ENCODE results near the gene RAB3C.
"Not testable (repeated sequence)": the region's sequence is repeated elsewhere in the genome, so short reads cannot be mapped to it uniquely, and the experiment has no call there.

Gene RAB3C

DNA sequence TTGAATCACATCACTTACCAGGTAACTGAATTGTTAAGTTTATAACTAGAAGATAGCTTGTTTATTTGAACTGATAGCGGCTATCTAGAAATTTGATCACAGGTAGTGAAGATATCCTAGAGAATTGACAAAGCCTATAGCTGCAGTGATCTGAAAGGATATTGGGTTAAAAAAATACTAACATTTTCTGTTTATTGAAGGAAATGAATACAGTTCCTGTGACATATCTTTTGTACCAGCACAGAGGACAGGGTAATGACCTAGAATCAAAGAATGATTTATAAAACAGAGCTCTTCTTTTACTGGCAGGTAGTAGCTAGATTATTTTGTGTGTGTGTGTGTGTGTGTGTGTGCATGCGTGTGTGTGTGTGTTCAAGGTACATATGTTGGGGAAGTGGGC is 94.8 kb downstream of the RAB3C start:
- DNase-seq = no peak

GRCh38 chr5:58680503-58680902 is 97.6 kb downstream of the RAB3C start:
- no peak for DNase-seq

DNA sequence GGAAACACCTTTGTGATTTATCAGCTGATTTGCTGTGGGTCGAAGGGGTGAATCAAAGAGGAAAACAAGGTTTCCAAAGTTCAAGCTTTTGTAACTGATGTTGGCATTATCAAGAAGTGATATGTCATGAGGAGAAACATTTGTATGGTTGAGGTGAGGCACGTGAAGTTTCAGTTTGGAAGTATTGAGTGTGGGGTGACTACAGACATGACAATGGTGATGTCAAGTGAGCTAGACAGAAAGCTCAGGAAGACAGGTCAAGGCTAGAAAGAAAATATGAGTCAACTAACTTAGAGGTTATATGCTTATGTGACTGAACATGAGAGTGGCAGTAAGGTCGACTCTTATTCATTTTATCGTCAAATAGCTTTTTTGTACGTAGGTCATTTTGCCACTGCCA is 99.1 kb downstream of the RAB3C start:
- no peak for DNase-seq

DNA sequence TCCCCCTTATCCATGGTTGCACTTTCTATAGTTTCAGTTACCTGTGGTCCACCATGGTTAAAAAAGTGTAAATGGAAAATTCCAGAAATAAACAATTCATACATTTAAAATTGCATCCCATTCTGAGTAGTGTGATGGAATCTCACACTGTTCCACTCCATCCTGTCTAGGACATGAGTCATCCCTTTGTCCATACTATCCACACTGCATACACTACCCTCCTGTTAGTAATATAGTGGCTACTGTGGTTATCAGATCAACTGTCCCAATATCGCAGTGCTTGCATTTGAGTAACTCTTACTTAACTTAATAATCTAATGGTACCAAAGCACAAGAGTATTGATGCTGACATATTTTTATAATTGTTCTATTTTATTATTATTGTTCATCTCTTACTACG is 100.7 kb downstream of the RAB3C start:
- no peak for DNase-seq

- DNase-seq = no peak
Observed at GRCh38 chr5:58687079-58687478, 104.2 kb downstream of the RAB3C start.

DNA sequence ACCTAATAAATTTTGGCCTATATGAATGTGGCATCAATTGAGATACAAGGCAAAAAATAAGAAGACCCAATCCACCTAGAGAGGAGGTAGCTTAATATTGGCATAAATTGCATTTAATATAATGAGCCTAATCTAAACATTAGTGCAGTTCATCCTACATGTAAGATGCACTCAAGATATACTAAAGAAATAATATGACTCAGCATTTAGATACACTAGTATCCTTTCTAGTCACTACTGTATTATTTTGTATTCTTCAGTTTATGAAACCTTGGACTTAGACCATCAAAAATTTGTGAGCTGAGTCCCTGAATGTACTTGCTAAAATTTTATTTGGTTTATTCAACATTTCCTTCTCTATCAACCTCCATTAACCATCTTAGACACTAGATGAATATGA is 104.7 kb downstream of the RAB3C start:
- DNase-seq = no peak

DNA sequence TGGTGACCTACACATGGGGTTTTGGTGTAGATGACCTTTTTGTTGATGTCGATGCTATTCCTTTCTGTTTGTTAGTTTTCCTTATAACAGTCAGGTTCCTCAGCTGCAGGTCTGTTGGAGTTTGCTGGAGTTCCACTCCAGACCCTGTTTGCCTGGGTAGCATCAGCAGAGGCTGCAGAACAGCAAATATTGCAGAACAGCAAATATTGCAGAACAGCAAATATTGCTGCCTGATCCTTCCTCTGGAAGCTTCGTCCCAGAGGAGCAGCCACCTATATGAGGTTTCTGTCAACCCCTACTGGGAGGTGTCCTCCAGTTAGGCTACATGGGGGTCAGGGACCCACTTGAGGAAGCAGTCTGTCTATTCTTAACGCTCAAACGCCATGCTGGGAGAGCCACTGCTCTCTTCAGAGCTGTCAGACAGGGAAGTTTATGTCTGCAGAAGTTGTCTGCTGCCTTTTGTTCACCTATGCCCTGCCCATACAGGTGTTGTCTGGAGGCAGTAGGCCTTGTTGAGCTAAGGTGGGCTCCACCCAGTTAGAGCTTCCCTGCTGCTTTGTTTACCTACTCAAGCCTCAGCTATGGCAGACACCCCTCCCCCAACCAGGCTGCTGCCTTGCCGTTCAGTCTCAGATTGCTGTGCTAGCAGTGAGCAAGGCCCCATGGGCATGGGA is 116.3 kb downstream of the RAB3C start:
- not testable (repeated sequence) for DNase-seq

DNA sequence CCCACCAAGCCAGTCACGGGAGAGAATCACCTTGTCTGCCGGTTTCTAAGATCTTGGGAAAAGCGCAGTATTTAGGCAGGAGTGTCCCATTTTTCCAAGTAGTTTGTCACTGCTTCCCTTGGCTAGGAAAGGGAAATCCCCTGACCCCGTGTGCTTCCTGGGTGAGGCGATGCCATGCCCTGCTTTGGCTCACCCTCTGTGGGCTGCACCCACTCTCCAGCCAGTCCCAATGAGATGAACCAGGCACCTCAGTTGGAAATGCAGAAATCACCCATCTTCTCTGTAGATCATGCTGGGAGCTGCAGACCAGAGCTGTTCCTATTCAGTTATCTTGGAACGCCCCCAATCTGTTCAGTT is 116.9 kb downstream of the RAB3C start:
- peak in 1 of 4 experiments; percentile 36 for DNase-seq

DNA sequence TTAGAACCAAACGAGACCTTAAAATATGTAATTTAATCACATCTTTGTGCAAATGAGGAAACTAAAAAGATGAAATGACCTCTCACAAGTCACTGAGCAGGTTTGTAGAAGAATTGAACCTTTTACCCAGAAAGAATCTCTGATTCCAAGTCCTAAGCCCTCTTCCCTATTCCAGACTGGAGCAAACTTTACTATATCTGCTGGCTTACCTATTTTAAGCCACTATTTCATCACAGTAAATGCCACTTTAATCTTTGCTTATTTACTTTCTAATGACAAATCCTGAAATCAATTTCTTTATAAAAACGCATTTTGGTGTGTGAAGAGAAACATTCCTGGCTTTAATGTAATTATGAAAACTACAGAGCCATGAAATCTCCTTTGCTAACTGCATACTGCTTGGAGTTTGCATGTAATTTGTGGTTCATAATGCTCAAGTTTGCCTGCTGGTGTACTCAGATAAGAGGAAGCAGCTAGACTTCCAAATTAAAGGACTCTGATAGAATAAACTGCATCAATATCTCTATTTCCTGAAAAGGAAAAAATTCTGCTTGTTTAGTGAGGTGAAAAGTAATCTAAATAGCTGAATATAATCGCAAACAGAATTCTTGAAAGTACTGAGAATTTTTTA is 121.2 kb downstream of the RAB3C start:
- DNase-seq = no peak

DNA sequence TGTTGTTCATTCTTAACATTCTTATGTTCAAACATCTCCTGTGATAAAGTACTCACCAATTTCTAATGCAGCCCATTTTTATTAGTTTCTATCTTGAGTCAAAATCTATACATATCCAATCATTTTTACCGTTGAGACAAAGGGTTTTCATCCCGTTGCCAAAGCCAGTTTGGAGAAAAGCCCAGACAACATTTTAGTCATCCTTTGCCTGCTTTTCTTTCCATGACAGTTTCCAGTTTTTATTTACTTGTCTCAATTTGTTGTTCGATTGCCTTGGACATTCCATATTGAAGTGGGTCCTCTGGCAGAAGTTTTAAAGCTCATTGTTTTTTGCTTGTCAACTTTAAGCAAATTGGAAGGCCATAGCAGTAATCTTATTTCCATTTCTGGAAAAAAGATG is 123.9 kb downstream of the RAB3C start:
- DNase-seq = no peak

- no peak for DNase-seq
Observed at GRCh38 chr5:58708456-58708855, 125.6 kb downstream of the RAB3C start.

DNA sequence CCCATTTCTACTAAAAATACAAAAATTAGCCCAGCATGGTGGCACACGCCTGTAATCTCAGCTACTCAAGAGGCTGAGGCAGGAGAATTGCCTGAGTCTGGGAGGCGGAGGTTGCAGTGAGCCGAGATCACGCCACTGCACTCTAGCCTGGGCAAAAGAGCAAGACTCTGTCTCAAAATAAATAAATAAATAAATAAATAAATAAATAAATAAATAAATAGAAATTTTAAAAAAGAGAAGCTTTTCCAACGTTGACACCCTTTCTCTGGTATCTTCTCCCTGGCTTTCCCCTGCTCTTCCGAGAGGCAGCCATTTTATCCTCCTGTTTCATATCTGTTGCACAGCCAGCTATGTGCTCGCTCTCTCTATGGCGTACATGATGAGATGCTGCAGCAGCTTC is 127.5 kb downstream of the RAB3C start:
- DNase-seq = not testable (repeated sequence)

DNA sequence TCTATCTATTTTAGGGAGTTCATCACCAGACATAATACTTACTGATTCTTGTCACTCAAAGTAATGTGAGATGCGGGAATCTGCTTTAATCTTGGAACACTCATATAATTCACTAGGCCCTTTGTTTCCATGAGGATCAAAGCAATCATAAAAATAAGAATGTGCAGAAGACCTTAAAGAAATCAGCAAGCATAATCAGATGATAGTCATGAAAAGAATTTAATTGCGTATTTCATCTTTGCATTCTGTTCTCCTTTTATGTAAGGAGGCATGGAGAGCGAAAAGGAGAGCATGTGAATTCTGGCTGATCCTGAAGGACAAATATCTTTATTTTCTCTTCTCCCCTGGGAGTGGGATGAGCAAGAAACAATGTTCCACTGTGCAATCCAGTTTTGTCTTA is 128.0 kb downstream of the RAB3C start:
- no peak for DNase-seq

- DNase-seq = no peak
Observed at GRCh38 chr5:58711965-58712364, 129.1 kb downstream of the RAB3C start.

GRCh38 chr5:58714046-58714445 is 131.2 kb downstream of the RAB3C start:
- DNase-seq = no peak

GRCh38 chr5:58715997-58716656 is 133.3 kb downstream of the RAB3C start:
- DNase-seq = no peak

DNA sequence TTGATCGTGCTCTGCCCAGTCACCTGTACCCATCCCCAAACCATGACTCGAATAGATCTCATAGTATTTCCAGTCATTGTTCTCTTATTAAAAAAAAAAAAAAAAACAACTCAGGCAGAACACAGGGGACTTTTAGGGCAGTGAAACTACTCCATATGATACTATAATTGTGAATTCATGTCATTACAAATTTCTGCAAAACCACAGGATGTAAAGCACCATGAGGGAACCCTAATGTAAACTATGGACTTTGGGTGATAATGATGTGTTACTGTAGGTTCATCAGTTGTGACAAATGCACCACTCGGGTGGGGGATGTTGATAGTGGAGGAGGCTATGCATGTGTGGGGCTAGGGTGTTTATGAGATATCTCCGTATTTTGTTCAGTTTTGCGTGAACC is 133.8 kb downstream of the RAB3C start:
- no peak for DNase-seq

DNA sequence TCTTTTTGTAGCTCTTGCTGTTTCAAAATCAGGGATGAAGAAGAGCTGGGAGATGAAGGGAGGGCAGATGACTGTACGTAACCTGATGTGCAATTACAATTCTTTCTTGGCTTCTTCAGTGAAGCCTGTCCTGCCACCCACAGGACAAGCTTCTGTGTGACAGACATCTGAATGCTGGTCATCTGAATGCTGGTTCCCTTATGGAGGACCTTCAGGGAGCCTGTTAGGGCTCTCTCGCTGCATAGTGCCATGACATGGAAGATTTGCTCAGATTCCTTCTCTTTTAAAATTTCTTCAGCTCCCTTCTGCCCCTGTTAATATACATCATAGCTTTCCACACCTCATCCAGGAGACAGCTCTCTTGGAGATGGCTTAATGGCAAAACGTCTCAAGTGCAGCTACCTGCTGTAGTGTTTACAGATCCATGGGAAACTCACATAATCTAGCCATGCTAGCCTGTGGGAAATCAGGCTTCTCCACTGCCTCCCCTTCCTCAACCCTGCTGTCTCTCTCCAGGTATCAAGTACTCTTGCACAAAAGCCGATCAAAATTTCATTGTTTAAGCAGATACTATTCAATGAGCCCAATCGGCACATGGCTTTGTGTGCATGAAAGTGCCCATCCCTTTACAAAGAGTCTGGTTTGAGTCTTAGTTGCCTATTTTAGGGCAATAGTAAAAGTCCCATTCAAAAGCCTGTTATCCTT is 134.6 kb downstream of the RAB3C start:
- DNase-seq = no peak

GRCh38 chr5:58718269-58718978 is 135.5 kb downstream of the RAB3C start:
- no peak for DNase-seq

DNA sequence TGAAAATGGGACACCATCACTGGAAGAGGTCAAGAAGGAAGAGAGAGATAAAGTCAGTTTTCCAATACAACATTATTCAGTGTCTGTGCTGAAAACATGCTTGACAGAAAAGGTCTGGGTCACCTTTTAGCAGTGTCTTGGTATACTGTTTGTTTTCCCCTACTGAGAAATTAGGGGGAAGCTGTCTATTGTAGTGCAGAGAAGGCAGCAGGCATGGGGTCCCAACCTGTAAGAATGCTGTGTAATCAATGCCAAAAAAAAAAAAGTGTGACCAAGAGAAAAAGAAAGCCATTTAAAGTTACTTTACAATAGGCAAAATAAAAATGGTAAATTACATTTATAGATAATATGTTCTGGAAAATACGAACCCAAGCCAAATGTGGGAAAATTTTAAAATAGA is 139.3 kb downstream of the RAB3C start:
- DNase-seq = no peak

DNA sequence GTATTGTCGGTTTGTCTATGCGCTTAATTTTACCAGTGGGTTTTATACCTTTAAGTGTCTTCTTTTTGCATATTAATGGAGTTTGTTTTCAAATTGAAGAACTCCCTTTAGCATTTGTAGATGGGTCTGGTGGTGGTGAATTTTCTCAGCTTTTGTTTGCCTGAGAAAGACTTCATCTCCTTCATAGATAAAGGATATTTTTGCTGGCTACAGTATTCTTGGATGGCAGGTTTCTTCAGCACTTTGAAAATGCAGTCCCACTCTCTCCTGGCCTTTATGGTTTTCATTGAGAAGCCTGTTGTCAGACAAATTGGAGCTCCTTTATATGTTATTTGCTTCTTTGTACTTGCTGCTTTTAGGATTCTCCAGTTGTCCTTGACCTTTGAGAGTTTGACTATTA is 142.1 kb downstream of the RAB3C start:
- no peak for DNase-seq

DNA sequence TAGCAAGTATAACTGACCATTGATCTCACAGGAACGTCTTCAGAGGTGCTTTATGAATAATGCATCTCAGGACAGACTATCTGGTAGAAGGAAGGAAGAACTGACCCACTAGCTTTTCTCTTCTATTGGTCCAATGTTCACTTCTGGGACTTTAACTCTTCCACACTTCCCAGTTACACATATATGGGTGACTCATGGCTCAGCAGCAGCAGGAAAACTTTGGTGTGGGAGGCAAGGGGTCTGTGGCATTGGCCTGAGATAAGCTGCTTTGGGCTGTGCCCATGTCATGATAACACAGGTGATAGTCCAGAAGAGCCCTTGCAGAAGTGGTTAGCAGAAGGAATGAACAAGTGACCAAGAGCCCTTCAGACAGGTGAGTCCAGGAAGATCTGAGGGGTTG is 148.8 kb downstream of the RAB3C start:
- DNase-seq = no peak

DNA sequence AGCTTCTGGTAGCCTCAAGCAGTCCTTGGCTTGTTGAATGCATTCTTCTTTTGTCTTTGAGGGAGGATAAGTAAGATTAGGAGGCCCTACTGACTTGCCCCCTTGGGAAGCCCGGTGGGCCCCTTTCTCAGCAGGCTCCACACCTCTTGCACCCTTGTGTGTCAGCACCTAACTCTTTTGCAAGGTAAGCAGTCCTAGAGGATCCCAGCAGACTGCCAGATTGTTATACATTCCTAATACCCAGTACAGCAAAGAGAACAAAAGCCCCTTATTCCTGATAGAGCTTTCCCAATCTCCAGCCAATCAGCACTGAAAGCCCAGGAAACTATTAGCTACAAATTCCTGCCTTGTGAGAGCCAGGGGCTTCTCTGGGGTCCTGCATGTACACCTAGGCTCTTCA is 152.8 kb downstream of the RAB3C start:
- no peak for DNase-seq
